Activated T-cell treated with anti-CD3 and anti-CD28 coated beads for 48 hours (primary cell): ENCODE measurements around the gene INPP5D.
A peak's percentile ranks its signal among the peaks of the same experiment; 100 is the strongest.
"Not testable (repeated sequence)": the region's sequence is repeated elsewhere in the genome, so short reads cannot be mapped to it uniquely, and the experiment has no call there.

Experiments used
- DNase-seq: peaks from one replicate; pipeline ENCODE4 v3.0.0-alpha.2; 2020; ENCODE audit warnings: low read depth

The INPP5D gene

DNA sequence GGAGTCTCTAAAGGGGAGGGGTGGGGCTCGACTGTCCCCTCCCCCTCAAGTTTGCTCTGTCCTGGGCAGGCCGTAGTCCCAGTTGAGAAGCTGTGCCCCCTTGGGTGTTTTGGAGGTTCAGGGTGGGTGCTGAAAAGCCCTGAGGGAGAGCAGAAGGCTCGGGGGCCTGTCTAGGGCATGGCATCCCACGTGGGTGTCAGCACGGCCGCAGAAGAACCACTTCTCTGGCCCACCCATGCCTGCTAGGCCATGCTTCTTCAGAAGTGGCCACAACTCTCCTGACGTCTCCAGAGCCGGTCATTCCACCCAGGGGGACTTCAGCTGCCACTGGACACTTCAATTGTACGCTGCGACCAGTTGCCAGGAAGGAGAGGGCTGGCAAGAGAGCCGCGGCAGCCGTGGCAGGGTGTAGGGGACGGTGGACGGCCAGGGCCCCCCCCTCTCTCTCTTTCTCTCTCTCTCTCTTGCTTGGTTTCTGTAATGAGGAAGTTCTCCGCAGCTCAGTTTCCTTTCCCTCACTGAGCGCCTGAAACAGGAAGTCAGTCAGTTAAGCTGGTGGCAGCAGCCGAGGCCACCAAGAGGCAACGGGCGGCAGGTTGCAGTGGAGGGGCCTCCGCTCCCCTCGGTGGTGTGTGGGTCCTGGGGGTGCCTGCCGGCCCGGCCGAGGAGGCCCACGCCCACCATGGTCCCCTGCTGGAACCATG, at the start of gene INPP5D:
TSS of gene INPP5D (plus strand) at position 546 of the 704 bp plus-strand sequence. CDS start at position 683, 137 bp downstream.
- DNase-seq = peak; percentile 56

DNA sequence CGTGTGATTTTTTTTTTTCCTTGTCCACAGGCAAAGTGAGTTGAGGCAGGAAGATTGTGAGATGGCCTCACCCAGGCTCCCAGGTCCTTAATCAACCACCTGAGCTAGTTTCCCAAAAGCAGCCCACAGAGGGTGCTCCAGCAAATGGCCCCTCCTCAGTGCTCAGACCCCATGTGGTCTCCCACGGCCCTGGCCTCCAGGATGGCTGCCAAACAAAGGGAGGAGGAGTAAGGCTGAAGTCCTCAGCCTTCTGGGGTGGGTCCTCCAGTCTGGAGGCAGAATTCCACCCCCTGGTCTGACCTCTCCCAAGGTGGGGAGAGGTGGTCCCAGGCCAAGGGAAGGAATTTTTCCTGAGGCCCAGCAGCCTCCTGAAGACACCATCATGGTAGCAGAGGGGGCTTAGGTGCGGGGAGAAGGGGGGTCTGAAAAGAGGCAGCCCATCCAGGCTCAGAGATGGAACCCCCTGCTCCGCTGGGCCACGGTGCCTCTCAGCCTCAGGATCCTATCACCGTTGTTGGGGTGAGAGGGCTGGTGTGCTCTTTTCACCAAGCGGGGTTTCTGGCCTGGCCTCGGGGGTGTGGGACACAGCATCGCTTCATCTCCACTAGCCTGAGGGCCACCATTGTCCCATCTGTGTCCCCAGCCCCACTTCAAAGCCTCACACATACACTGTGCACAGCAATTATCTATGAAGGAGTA, 49.4 kb upstream of the INPP5D start:
- no peak for DNase-seq

DNA sequence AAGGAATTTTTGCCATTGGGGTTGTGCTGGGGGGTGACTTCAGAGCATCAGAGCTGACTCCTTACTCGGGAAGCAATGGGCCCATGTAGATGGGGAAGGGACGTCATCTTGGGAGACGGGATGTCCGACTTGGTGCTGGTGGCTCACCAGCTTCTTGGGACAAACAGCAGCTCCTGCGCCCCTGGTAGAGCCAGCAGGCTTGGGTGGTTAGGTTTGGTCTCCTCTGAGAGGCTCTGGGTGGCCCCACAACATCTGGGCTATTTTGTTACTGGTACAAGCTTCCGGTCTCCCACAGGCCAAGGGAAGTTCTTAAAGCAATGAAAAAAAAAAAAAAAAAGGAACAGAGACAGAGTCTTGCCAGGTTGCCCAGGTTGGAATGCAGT, 48.9 kb upstream of the INPP5D start:
- no peak for DNase-seq

DNA sequence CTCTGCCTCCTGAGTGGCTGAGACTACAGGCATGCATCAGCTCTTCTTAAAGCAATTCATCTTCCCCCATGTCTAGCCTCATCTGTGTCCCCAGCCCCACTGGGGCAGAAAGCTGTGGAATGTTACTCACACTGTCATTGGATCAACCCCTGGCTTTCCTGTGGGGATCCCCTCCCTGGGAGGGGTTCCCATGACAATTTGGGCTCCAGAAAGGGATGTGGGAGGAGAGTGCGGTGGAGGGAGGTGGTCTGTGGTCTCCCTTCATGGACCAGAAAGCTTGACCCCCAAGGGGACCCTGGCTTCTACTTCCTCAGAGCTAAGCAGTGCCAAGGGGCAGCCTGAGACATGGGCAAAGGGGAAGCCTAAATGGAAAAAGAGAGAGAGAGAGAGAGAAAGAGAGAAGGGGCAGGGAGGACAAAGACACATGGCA, 48.4 kb upstream of the INPP5D start:
- no peak for DNase-seq

DNA sequence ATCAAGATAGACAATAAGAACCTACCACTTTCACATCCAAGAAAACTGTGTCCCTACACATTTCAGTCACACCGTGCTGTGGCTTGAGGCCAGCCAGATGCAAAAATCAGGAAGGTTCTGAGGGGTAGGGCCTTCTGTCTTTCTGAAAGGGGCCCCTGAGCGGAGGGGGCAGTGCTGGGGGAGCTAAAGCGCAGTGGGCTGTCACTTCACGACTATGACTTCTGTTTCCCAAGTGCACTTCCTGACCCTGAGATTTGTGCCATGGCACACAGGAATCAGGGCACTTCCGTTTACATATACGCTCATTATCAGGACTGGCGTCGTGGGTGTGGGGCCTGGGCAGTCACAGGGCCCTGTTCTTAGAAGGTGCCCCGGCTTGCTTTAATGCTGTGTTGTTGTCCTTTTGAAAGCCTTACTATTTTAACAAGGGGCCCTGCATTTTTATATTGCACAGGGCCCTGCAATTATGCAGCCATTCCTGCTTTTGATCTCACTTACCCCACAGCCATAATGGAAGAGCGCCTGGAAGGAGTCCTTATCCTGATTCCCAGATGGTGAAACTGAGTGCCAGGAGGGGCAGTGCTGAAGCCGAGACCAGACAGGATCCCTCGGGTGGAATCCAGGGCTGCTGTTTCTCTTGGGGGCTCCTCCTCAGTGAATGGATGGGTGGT, 47.7 kb upstream of the INPP5D start:
- no peak for DNase-seq

DNA sequence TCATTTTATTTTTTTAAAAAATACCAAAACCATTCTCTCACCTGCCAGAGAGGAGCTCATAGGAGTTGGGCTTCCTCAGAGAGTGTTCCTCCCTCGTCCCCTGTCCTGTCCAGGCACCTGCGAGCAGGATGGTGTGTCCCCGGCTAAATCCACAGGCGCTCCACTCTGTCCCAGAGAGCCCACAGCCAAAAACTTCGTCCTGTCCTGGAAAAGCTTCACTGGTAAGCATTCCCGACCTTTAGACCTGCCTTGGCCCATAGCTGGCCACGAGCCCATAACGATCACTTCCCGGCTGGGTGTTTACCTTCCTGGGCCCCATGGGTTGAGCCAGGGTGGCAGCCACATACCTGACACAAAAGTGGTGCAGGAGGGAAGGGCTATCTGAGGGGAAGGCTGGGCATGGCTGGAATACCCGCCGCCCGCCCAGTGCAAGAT, 47.1 kb upstream of the INPP5D start, which contains the start of gene NGEF:
TSS of gene NGEF (minus strand) at position 230 of the 435 bp plus-strand sequence. CDS start 38,366 bp downstream, outside the sequence.
- DNase-seq = no peak

DNA sequence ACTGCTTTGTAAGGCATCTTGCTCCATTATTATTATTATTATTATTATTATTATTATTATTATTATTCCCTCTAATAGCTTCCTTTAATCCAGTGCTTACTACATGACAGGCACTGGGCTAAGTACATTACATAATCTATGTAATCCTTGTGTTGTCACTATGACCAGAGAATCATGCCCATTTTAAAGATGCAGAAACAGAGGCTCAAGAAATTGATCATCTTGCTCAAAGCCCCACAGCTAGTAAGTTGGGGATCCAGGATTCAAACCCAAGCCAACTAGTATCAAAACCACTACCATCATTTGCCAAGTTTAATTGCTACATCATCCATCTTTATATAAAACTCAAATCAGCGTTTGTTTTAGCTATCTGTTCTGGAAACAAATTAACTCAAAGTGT, 46.5 kb upstream of the INPP5D start:
- no peak for DNase-seq

DNA sequence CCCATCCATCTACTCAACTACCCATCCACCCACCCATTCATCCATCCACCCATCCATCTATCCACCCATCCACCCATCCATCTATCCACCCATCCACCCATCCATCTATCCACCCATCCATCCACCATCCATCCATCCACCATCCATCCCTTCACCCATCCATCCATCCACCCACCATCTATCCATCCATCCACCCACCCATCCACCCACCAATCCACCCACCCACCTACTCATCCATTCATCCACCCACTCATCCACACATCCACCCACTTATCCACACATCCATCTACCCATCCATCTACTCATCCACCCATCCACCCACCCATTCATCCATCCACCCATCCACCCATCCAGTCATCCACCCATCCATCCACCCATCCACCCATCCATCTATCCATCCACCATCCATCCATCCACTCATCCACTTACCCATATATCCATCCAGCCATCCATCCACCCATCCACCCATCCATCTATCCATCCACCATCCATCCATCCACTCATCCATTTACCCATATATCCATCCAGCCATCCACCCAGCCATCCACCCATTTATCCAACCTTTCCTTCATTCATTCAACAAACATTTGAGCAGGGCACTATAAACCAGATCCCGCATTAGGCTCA, 45.0 kb upstream of the INPP5D start:
- DNase-seq = no peak

DNA sequence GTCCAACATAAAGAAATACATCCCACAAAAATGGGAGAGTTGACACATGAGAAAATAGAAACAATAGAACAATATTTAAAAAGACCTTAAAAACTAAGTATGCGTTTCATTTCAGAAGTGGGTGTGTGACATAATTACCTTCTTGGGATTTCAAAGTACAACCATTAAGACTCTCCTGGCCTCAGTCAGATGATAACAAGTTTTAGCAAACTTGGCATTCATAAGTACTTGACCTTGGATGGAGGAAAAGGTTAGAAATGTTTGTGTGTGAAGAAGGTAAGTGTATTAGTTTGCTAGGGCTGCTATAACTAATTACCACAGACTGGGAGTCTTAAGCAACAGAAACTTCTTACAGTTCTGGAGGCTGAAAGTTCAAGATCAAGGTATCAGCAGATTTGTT, 42.2 kb upstream of the INPP5D start:
- no peak for DNase-seq

DNA sequence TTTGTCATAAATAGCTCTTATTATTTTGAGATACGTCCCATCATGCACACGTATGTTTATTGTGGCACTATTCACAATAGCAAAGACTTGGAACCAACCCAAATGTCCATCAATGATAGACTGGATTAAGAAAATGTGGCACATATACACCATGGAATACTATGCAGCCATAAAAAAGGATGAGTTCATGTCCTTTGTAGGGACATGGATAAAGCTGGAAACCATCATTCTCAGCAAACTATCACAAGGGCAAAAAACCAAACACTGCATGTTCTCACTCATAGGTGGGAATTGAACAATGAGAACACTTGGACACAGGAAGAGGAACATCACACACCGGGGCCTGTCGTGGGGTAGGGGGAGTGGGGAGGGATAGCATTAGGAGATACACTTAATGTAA, 40.5 kb upstream of the INPP5D start:
- not testable (repeated sequence) for DNase-seq

DNA sequence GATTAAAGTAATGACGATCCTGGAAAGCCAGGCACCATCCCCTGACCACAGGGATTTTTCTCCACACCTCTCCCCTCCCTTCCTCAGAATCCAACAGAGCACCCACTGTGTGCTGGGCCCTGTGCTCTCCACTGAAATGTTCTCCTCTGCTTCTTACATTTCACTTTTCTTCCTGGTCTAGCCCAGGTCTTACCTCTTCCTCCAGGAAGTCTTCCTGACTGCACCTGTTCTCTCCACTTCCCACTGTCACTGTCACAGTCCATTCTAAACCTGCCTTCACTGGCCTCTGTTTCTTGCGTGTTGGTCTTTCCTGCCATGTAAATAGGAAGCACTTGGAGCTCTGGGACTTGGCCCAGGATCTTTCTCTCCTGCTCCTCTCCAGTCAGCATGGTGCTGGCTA, 39.7 kb upstream of the INPP5D start:
- DNase-seq = no peak

DNA sequence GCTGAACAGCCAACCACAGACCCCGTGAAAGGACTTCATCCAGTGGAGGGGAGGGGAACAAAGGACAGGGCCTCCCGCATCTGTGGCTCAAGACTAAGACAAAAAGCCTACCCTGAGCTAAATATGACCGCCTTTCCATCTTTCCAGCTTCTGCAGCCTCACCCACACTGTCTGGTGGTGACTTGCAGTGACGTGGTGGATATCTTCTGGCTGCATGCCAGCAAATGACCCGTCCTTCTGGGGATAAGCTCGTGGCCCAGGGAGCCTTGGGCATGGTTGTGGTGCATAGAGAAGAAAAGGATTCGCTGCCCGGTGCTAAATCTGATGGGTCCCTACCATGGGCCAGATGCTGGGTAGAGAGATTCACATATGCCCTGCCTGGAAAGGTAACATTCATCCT, 38.4 kb upstream of the INPP5D start:
- no peak for DNase-seq

DNA sequence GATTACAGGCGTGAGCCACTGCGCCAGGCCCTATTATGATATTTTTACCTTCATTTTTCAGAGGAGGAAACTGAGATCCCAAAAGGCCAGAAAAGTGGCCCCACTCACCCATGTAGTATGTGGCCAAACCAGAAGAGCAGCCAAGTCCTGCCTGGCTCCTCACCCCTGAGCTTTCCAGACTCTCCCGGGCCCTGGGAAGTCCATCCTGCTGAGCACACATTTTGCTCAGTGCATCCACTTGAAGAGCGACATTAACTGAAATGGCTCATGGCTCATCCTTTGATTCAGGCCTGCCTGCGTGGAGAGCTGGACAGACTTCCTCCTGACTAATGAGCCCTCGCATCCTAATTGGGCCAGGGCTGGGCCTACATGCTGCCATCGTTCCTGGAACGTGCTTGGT, 37.6 kb upstream of the INPP5D start:
- no peak for DNase-seq

DNA sequence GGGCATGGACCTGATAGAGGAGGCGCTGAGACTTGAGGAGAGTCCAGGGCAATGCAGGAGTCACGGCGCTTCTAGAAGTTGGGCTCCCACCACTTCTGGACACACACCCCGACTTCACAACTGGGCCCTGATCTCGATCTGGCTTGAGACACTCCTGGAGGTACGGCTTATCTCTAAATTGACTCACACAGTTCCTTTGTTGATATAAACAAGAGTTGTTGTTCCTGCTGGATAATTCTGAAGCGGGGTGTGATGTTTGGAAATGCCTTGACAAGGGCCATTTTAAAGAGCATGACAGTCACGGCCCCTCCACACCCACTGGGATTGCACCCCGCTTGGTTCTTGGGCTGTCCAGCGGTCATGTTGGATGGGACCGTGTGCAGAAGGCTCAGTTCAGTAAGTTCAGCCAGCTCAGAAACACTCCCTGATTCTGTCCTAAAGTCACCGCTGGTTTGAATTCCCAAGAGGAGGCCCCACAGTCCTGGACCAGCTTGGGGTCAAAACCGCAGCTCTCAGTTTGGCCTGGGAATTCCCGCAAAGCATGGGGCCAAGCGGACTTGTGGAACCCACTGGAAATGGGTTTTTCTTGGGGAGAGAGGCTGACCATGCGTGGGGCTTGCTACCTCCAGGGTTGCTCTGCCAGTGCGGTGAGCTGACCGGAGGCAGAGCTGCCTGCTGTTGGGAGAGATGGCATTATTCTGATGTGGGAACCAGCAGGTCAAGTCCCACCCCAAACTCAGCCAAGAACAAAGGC, 37.0 kb upstream of the INPP5D start:
- DNase-seq = no peak

DNA sequence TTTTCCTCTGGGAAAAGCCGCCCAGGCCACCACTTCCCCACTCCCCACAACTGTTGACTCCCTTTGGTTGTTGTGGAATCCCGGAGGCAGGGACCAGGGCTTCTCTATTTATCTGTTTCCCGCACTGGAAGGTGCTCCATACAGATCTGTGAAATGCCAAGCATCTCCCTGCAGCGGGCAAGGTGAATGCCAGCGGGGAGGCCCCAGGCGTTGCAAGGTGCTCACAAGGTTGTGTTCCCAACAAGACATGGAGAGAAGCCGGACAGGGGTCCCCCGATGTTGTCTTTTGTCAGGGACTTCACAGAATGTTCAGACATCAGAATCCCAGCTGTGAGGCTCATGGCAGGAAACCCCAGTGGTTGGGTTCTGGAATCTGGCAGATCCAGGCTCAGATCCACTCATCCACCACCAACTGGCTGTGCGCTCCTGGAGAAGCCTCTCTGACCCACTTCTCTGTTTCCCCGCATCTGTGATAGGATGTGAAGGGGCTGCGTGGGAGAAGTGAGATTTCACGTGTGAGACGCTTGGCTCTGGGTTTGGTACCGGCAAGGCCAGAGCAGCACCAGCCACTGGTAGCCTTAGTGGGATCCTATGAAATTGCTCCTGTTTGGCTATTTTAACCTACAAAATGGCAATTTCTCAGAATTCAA, 36.3 kb upstream of the INPP5D start:
- DNase-seq = no peak

DNA sequence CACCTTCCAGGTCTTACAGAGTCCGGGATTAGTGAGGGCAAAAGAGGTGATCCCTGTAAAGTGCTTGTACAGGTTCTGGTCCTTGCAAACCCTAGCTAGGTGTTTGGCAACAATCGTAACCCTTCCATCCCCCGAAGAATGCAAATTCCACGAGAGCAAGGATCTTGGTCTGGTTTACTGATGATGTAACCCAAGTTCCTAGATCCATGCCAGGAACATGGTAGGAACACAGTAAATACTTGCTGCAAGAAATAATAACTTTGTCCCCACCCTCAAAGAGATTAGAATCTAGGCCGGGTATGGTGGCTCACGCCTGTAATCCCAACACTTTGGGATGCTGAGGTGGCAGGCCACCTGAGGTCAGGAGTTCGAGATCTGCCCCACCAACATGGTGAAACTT, 34.4 kb upstream of the INPP5D start:
- no peak for DNase-seq

DNA sequence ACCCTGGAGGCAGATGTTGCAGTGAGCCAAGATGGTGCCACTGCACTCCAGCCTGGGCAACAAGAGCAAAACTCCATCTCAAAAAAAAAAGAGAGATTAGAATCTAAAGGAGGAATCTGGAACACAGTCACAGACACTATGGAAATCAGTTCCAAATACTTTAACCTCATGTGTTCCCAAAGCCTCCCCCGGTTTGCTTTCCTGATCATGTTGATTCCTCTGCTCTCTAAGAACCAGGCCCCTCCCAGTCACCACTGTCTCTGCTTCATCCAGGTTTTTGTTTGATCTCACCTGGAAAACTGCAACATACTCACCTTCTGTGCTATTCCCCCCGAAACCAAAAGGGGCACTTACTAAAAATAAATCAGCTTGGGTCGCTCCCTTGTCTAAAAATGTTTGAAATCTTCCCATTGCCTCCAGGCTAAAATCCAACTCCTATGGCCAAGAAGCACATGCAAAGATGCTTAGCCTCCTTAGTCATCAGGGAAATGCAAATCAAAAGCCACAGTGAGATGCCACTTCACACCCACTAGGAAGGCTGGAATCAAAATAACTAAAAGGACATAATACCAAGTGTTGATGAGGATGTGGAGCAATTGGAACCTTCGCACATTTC, 33.8 kb upstream of the INPP5D start:
- no peak for DNase-seq

DNA sequence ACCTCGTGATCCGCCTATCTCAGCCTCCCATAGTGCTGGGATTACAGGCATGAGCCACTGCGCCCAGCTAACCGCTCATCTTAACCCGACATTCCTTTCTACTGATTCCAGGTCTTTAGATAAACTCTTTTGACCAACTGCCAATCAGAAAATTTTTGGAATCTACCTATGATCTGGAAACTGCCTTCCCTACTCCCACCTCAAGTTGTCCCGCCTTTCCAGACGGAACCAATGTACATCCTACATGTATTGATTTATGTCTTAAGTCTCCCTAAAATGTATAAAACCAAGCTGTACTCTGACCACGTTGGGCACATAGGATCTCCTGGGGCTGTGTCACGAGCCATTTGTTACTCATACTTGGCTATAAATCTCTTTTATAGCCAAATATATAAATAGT, 30.8 kb upstream of the INPP5D start:
- no peak for DNase-seq

DNA sequence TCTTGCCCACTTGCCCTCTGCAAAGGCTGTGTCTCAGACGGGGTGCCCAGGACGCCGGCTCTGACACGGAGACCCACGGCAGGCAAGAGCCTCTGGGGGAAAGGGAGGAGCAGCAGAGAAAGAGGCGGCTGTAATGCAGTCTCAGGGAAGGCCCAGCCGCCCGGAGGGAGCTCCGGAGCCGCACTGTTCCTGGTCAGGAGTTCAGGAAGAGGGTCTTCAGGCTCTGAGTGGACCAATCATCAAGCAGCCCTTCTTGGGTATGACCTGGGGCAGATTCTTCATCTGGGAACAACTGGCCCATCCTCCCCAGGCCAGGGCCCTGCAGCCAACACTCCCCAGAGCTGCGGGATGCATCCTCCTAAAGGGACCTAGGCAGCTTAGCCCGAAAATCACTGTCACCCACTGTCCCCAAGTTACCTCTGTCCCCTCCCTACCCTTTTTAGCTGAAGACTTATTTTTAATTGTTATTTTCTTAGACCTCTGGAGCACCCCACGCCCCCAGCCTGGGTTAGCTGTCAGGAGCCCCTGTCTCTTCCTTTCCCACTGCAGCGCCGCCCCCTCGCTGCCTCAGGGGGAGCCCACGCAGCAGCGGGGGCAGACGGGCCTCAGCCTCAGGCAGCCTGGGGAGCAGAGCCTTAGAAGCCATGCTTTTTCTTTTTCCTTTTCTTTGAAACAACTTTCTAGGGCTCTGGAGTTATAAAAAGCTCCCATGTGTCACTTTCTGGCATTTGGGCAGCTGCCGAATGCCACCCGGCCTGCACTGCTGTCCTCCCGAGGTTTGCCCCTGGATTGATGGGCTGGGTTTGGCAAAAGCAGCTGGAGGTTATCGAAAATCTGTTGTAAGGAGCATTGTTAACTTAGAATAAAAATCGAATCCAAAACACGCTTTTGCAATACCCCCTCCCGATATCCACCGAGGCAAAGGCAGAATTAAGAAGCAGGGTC, 28.3 kb upstream of the INPP5D start:
- no peak for DNase-seq
